HG03039 (cell line): ENCODE data around the gene DMWD.
"Not testable (repeated sequence)": the region's sequence is repeated elsewhere in the genome, so short reads cannot be mapped to it uniquely, and the experiment has no call there.

ENCODE experiments used
- ATAC-seq: cut with Tn5 transposase; IDR thresholded peaks from one replicate; pipeline ENCODE4 v1.9.1; 2021; ENCODE audit warnings: mild to moderate bottlenecking, moderate library complexity; ENCODE audit not compliant: unreplicated experiment

The DMWD gene

GRCh38 chr19:45817010-45817724, 24.5 kb upstream of the DMWD start:
- peak; percentile 78 for ATAC-seq

DNA sequence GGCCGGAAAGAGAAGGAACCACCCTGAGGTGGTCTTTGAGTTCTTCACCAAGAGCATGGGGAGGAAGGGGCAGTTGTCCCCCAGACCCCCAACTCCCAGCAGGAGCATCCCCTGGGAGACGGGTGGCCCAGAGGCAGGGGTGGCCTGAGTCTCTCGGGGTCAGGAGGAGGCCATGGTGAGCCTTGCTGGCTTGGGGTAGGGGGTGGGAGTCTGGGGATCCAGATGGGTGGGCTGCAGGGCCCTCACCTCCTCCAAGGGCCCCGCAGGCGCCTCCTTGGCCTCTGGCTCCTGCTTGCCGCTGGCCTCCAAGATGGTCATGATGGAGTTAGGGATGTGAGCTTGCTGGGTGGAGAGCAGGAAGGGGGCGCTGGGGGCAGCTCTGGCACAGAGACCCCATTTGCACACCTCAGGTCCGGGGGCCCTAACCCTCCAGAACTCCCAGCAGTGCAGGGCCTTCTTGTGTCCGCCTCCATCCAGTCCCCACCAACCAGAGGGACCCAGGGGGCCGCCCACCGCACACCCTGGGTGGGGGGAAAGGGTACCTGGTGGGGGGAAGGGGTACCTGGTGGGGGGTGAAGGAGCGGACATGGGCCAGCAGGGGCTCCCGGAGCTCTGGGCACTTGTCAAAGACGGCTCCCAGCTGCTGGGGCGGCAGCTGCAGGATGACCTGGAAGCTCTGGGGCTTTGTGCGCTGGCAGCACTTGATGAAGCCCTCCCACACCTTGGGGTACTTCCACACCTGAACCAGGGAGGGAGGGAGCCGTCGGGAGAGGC, 23.8 kb upstream of the DMWD start:
- no peak for ATAC-seq

DNA sequence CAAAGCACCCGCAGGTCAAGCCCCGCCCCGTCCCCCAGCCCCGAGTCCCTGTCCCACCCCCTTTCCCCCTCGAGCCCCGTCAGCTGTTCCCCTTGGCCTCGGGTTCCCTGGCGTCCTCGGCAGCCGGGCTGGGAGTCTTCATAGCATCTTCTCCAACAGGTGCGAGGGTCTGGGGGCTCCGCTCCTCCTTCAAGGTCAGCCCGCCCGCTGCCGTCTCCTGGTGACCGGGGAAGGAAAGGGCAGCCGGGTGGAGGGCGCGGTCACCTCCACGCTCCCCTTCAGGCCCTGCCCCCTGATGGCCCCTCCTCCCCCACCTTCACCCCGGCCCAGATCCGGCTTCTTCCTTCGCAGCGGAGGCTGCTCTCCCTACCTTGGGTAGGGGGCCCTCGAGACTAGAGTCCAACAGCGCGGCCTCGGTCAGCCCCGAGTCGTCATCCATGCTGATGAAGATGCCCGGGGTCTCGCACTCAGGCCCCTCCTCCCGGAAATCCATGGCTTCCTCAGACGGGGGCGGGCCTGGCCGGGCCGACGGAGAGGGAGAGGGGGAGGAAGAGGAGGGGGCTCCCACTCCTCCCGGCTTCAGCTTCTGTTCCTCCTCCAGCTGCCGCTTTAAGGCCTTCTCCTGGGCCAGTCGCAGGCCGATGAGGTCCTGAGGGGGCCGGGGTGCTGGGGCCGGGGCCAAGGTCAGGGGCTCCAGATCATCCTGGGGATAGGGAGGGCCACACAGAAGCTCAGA, 23.0 kb upstream of the DMWD start:
- no peak for ATAC-seq

GRCh38 chr19:45814851-45815480, 22.3 kb upstream of the DMWD start, which contains the start of gene RSPH6A:
RSPH6A (minus strand) TSS chr19:45815308; CDS start chr19:45815176, 132 bp downstream.
- no peak for ATAC-seq

DNA sequence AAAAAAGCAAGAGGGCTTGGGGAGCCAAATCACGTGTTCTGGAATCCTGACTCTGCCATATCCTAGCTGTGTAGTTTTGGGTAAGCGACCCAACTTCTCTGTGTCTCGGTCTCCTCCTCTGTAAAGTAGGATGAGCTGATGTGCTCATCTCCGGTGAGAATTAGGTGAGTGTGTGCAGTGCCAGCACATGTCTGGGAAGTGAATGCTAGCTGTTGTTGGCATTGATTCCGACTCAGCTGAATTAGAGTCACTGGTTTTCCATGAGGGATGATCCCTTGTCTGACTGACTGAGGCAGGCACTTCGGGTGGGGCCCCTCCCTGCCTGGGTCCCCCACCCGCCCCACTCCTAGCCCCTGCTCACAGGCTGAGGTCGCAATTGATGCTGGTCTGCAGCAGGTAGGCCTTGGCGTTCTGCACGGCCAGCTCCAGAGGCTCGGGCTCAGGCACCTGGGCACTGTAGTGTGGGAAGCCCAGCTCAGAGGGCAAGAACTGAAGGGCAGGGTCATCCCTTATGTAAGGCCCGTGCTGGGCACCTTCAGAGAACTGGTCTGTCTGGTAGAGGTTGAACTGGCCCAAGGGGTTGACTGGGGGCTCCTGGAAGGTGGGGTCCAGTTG, 21.6 kb upstream of the DMWD start:
- ATAC-seq = no peak

DNA sequence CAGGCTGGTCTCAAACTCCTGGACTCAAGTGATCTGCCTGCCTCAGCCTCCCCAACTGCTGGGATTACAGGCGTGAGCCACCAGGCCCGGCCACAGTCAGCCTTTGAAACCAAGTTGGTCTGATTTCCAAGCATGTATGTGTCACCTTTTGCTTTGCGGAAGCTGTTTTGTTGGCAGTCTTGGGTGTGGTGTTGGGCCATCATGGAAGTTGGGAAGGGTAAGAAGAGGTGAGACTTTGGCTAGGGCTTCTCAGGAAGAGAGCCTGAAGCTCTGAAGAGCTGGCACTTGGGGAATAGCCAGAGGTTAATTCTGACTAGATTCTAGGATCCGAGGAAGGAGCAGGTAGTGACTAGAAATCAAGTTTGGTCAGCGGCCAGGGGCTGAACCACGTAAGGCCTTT, 19.7 kb upstream of the DMWD start:
- no peak for ATAC-seq

DNA sequence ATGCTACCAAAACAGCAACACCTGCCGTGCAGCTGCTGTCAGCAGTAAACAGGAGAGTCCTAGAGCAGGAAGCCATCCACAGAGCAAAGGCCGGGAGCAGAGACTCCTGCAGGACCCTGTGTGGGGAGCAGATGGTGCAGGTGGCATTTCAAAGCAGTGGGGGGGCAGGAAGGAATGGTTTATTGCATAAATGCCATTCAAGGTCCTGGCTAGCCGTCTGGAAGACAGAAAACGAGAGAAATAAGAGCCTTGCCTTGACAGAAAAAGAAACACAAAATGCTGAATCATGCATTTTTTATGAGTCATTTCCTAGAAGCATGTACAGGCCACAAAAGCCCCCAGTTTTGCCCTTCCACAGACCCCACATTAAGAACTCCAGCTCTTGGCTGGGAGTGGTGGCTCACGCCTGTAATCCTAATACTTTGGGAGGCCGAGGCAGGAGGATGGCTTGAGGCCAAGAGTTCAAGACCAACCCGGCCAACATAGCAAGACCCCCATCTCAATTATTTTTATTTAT, 17.1 kb upstream of the DMWD start:
- no peak for ATAC-seq

GRCh38 chr19:45805719-45806118, 13.1 kb upstream of the DMWD start:
- ATAC-seq = no peak

DNA sequence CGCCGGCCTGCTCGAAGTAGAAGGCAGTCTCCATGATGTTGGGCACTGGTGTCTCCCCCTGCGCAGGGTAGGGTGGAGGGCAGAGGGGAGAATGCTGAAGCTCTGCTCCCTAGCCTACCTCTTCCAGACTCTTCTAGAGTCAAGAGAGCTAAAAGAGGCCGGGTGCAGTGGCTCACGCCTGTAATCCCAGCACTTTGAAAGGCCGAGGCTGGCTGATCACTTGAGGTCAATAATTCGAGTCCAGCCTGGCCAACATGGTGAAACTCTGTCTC, 12.2 kb upstream of the DMWD start:
- ATAC-seq = no peak

- no peak for ATAC-seq
Measured at GRCh38 chr19:45804140-45804958, 11.7 kb upstream of the DMWD start.

GRCh38 chr19:45801603-45802175, 9.0 kb upstream of the DMWD start:
- no peak for ATAC-seq

- ATAC-seq = no peak
Measured at GRCh38 chr19:45800070-45800553, 7.5 kb upstream of the DMWD start.

GRCh38 chr19:45799541-45799940, 6.9 kb upstream of the DMWD start:
- ATAC-seq = not testable (repeated sequence)

GRCh38 chr19:45798995-45799517, 6.4 kb upstream of the DMWD start:
- no peak for ATAC-seq

- no peak for ATAC-seq
Measured at GRCh38 chr19:45794627-45795026, 2.0 kb upstream of the DMWD start.

GRCh38 chr19:45793876-45794275, 1.2 kb upstream of the DMWD start:
- no peak for ATAC-seq

- no peak for ATAC-seq
Measured at GRCh38 chr19:45793178-45793564, 526 bp upstream of the DMWD start.

DNA sequence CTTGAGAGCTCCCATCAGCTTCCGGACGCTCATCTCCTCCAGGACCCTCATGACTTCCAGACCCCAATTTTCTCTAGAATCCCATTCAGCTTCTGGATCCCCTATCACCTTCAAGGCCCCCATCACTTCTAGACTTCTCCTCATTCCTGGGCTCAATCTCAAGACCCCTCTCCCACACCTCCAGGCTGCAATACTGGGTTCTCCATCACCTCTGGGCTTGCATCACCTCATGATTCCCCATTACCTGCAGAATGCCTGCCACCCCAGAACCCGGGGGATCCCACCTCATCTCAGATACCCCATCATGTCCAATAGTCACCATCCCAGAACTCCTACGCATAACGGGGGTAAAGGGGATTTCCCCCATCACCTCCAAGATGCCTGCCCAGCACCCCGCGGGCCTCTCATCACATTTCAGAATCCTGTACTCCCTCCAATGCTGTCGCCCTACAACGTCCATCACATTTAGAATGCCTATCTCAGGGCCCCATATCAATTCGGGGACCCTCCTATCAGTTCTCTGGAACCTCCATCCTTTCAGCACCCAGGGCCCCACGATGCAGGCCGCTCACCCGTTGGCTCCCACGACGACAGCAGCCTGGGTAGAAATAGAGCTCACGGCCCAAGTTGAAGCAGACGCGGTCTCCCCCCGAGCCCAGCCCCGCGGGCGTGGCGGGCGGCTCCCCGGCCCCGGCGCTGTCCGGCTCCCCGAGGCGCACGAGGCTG, 738 bp downstream of the DMWD start:
- peak; percentile 32 for ATAC-seq

DNA sequence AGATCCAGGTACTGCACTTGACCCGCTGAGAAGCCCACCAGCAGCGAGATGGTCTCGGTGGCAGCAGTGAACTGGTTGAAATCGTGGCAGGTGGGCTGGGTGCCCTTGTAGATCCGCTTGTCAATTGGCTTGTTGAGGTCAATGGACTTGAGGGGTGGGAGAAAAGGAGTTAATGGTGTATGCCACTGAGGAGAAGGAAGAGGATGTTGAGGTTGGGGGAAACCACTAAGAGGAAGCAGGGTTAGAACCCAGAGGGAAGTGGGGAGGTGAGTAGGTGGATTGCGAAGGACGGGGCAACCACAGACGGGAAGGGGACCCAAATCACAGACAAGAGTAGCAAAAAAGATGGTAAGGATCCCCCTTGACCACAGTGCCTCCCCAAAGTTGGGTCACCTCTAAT, 1.7 kb downstream of the DMWD start:
- ATAC-seq = no peak
